Natural killer cell (primary cell): ENCODE measurements around the gene TNS3. TPM values are rescaled to one million over a fixed set of nuclear protein-coding genes. Genes with fewer than 3 reads are reported as not detected.

ENCODE experiments used
- ATAC-seq, 3 donors: fragments of 150-1000 bp in 2 of 3; fragments of 200-7000 bp in 1 of 3; cut with Tn5 transposase; 1 replicate in 1 of 3; 2 replicates in 2 of 3; pipeline ENCODE4 v1.10.0; 2021; ENCODE audit warnings: mild to moderate bottlenecking in 2 of 3, moderate library complexity in 2 of 3
- DNase-seq, 2 donors: peaks; one replicate each; pipeline versions ENCODE4 v3.0.0 to v3.0.0-alpha.2; 2013 to 2021; ENCODE audit warnings: mixed read lengths in 1 of 2
- H3K27ac ChIP-seq: one replicate; pipeline ENCODE4 v1.5.1; 2013; ENCODE audit warnings: mild to moderate bottlenecking, low read length
- H3K27me3 ChIP-seq: one replicate; pipeline ENCODE4 v1.6.1; 2013; ENCODE audit warnings: low read length; ENCODE audit not compliant: control insufficient read depth, insufficient read depth
- H3K36me3 ChIP-seq: one replicate; pipeline ENCODE4 v1.6.1; 2013; ENCODE audit warnings: low read length; ENCODE audit not compliant: control insufficient read depth, insufficient read depth
- H3K4me1 ChIP-seq: one replicate; pipeline ENCODE4 v1.6.1; 2013; ENCODE audit warnings: low read length; ENCODE audit not compliant: control insufficient read depth, insufficient read depth
- H3K4me3 ChIP-seq: one replicate; pipeline ENCODE4 v1.5.1; 2013; ENCODE audit warnings: low read length
- H3K9me3 ChIP-seq: one replicate; pipeline ENCODE4 v1.6.1; 2013; ENCODE audit warnings: low read length; ENCODE audit not compliant: control insufficient read depth, insufficient read depth
- H3K27ac Mint-ChIP-seq, 2 donors: one replicate each; pipeline ENCODE4 v1.8.0; 2022; ENCODE audit warnings: mild to moderate bottlenecking in 2 of 2, mixed read lengths in 2 of 2, moderate library complexity in 1 of 2
- H3K27me3 Mint-ChIP-seq, 2 donors: one replicate each; pipeline ENCODE4 v1.8.0; 2022; ENCODE audit warnings: low read depth in 2 of 2, mixed read lengths in 2 of 2
- H3K36me3 Mint-ChIP-seq: one replicate; pipeline ENCODE4 v1.8.0; 2022; ENCODE audit warnings: mixed read lengths
- H3K4me1 Mint-ChIP-seq, 2 donors: one replicate each; pipeline ENCODE4 v1.8.0; 2022; ENCODE audit warnings: mixed read lengths in 2 of 2
- H3K4me3 Mint-ChIP-seq: one replicate; pipeline ENCODE4 v1.8.0; 2022; ENCODE audit warnings: mild to moderate bottlenecking, moderate library complexity, mixed read lengths
- H3K9me3 Mint-ChIP-seq, 2 donors: one replicate each; pipeline ENCODE4 v1.8.0; 2022; ENCODE audit warnings: mixed read lengths in 2 of 2
- CTCF ChIP-seq: fragments of 200-600 bp; IDR thresholded peaks from one replicate; pipeline ENCODE4 v1.8.0; 2022; ENCODE audit warnings: antibody characterized with exemption
- WGBS: methylation state at CpG from one replicate; pipeline ENCODE4 v1.1.7; 2013; ENCODE audit warnings: missing lambda C conversion rate; ENCODE audit not compliant: insufficient coverage; 5-methylcytosine and 5-hydroxymethylcytosine counted together
- intact Hi-C: fragments of 100-400 bp; cut with micrococcal nuclease; formaldehyde crosslinking; loops from one replicate; pipeline ENCODE4 v1.14.2; 2022
- total RNA-seq, 4 donors: library from RNA; stranded (reverse); fragments of 120-200 nt in 1 of 4; gene quantifications; one replicate each; pipeline versions ENCODE4 v1.2.3 to v1.2.4, GENCODE V29; 2013 to 2022

Gene TNS3
- total RNA-seq, 3 donors from 2014 or later (not counting 1 experiment from before 2014, with no cell fraction given): 1.6 to 3.5 (median 2.9) TPM

GRCh38 chr7:47260270-47260669 is 321.6 kb downstream of the TNS3 start:
- no peak overlapping the region for H3K27ac ChIP-seq
- peaks cover 0 to 5% of the 10 kb centered on the region in 2 donors for H3K4me1 Mint-ChIP-seq
- no peak overlapping the region for H3K4me3 Mint-ChIP-seq
- no peak for TF ChIP-seq CTCF
- no peaks in the 10 kb centered on the region for H3K36me3 ChIP-seq
- H3K9me3 Mint-ChIP-seq: no peaks in the 10 kb centered on the region
- H3K9me3 ChIP-seq: no peaks in the 10 kb centered on the region
- H3K27me3 Mint-ChIP-seq: peaks cover 0 to 8% of the 10 kb centered on the region in 2 donors
- peaks cover 2% of the 10 kb centered on the region for H3K4me1 ChIP-seq
- intact Hi-C loops: no loop called here
- no peaks in the 10 kb centered on the region for H3K27me3 ChIP-seq
- DNase-seq: no peak
- no peak overlapping the region for H3K4me3 ChIP-seq
- no peak for ATAC-seq
- WGBS: 92% methylated on average over 1 of the region's 1 CpG
- no peak overlapping the region for H3K27ac Mint-ChIP-seq
- H3K36me3 Mint-ChIP-seq: no peaks in the 10 kb centered on the region

- 91% methylated on average over 2 of the region's 2 CpGs for WGBS
- Mint-ChIP-seq H3K9me3 (no peaks in the 10 kb centered on the region), H3K4me3 (no peak overlapping the region), H3K27ac (no peak overlapping the region), H3K36me3 (no peaks in the 10 kb centered on the region), H3K4me1 (peaks cover 3 to 7% of the 10 kb centered on the region in 2 donors), H3K27me3 (peaks cover 0 to 8% of the 10 kb centered on the region in 2 donors)
- Histone ChIP-seq H3K36me3 (no peaks in the 10 kb centered on the region), H3K4me1 (peaks cover 8% of the 10 kb centered on the region), H3K27ac (no peak overlapping the region), H3K9me3 (no peaks in the 10 kb centered on the region), H3K4me3 (no peak overlapping the region), H3K27me3 (no peaks in the 10 kb centered on the region)
- intact Hi-C loops: no loop called here
- DNase-seq (no peak), ATAC-seq (no peak)
- TF ChIP-seq CTCF: no peak
Measured at GRCh38 chr7:47259682-47260081, 322.2 kb downstream of the TNS3 start.

- H3K4me1 Mint-ChIP-seq: peaks cover 5 to 11% of the 10 kb centered on the region in 2 donors
- no peaks in the 10 kb centered on the region for H3K36me3 ChIP-seq
Measured at GRCh38 chr7:47258798-47259197, 323.1 kb downstream of the TNS3 start.

More at GRCh38 chr7:47258798-47259197, 323.1 kb downstream of the TNS3 start:
- H3K27ac Mint-ChIP-seq: no peak overlapping the region
- 100% methylated on average over 2 of the region's 2 CpGs for WGBS
- no peaks in the 10 kb centered on the region for H3K36me3 Mint-ChIP-seq
- Histone ChIP-seq H3K27ac (no peak overlapping the region), H3K4me1 (peaks cover 15% of the 10 kb centered on the region), H3K27me3 (no peaks in the 10 kb centered on the region), H3K9me3 (no peaks in the 10 kb centered on the region), H3K4me3 (no peak overlapping the region)
- peaks cover 0 to 8% of the 10 kb centered on the region in 2 donors for H3K27me3 Mint-ChIP-seq
- no peak for ATAC-seq
- no peak overlapping the region for H3K4me3 Mint-ChIP-seq
- no peak for TF ChIP-seq CTCF
- no peaks in the 10 kb centered on the region for H3K9me3 Mint-ChIP-seq
- intact Hi-C loops: no loop called here
- DNase-seq: no peak
